ENCODE data around the gene ERICH4.

- TF ChIP-seq CTCF (IDR thresholded peaks at IDR 0.05) (no peak), POLR2A (IDR thresholded peaks at IDR 0.05) (no peak), POLR2AphosphoS5 (IDR thresholded peaks at IDR 0.05) (no peak)
These were observed 9.8 kb downstream of the ERICH4 start for GRCh38 chr19:41452584-41453275.
